ENCODE measurements around the gene NPPC. TPM values are rescaled to one million over a fixed set of nuclear protein-coding genes. Genes with fewer than 3 reads are reported as not detected.

NPPC gene
- total RNA-seq, 4 donors from 2014 or later, result not detected

DNA sequence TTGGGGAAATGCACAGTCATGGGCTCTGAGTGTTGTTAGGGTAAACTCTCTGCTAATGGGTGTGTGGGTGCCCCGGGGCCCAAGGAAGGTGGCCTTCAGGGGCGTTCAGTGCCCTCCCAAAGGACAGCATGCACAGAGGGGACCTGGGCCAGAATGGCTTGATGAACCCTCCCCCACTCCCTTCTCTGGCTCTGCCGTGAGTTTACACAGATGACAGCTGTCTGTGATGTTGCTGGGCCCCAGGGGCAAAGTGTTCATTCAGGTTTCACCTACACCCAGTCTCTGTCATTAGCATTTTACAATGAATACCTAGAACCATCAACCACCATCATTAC, 3.2 kb downstream of the NPPC start:
- Histone ChIP-seq H3K36me3 (no peaks in the 10 kb centered on the region), H3K4me1 (peaks cover 0 to 27% (median 11%) of the 10 kb centered on the region in 3 donors), H3K27ac (no peak overlapping the region), H3K4me3 (no peak overlapping the region), H3K9me3 (no peaks in the 10 kb centered on the region), H3K27me3 (peaks cover 82% of the 10 kb centered on the region)
- no peak for ATAC-seq
- TF ChIP-seq EP300 (IDR thresholded peaks at IDR 0.05), result no peak
- TF ChIP-seq, protein P1, sequence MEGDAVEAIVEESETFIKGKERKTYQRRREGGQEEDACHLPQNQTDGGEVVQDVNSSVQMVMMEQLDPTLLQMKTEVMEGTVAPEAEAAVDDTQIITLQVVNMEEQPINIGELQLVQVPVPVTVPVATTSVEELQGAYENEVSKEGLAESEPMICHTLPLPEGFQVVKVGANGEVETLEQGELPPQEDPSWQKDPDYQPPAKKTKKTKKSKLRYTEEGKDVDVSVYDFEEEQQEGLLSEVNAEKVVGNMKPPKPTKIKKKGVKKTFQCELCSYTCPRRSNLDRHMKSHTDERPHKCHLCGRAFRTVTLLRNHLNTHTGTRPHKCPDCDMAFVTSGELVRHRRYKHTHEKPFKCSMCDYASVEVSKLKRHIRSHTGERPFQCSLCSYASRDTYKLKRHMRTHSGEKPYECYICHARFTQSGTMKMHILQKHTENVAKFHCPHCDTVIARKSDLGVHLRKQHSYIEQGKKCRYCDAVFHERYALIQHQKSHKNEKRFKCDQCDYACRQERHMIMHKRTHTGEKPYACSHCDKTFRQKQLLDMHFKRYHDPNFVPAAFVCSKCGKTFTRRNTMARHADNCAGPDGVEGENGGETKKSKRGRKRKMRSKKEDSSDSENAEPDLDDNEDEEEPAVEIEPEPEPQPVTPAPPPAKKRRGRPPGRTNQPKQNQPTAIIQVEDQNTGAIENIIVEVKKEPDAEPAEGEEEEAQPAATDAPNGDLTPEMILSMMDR (IDR thresholded peaks at IDR 0.05), result no peak
- TF ChIP-seq POLR2A (IDR thresholded peaks at IDR 0.05), result no peak
- TF ChIP-seq POLR2AphosphoS5 (IDR thresholded peaks at IDR 0.05), result no peak
- 86 to 92% methylated on average over 1 to 2 of the region's 3 CpGs for whole genome bisulfite sequencing, 2 donors (ENCODE audit: low coverage in 1 of 2)

DNA sequence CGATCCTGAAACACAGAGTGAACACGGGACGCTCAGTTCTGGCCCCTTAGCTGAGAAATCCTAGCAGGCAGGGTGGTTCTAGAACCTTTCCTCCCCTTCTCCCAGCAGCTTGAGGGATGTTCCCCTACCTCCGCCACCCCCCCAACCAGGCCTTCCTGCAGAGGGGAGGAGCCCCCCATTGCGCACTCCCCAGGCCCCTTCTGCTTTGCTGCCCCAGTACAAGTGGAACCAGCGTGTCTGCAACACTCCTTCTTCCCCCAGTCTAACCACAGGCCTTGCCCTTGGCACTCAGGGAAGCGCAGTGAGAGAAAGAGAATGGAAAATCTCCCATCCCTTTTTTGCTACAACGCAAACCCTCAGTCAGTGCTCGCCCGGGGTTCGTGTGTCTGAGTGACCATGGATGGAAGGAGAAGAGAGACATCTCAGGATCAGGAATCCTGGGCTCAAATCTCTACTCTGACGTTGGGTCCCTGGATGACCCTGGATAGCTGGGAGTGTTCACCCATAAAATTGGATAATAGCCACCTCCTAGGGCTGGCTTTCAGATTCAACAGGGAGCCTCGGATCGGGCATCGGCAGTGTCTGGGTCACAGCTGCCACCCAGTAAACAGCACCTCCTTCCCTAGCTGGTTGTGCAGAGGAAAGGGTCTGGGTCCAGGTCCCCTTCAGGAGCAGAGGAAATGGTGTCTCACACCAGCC, 3.7 kb downstream of the NPPC start:
- no peak for TF ChIP-seq EP300 (IDR thresholded peaks at IDR 0.05)
- TF ChIP-seq, protein P1 (IDR thresholded peaks at IDR 0.05), result no peak
- no peak overlapping the region for H3K4me3 ChIP-seq
- peaks cover 0 to 27% (median 11%) of the 10 kb centered on the region in 3 donors for H3K4me1 ChIP-seq
- 74 to 88% methylated on average over 3 to 4 of the region's 15 CpGs for WGBS, 2 donors (ENCODE audit: low coverage in 1 of 2)
- peaks cover 77% of the 10 kb centered on the region for H3K27me3 ChIP-seq
- no peaks in the 10 kb centered on the region for H3K36me3 ChIP-seq
- no peaks in the 10 kb centered on the region for H3K9me3 ChIP-seq
- H3K27ac ChIP-seq, result no peak overlapping the region
- ATAC-seq, result no peak

DNA sequence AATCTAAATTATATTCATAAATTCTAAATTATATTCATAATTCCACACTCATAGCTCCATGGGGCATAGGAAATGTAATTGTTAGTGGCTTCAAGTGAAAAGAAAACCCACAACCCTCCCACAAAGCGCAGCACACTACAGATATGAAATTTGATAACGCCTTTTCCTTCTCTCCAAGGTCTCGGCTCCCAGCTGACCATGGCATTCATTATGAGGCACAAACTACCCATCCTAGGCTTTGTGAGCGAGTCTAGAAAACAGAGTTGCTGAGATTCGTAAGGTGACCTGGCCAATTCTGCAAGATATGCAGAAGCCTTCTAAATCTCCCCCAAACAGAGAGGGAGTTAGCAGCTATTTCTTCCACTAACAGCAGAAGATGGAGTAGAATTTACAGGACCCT, 5.4 kb downstream of the NPPC start:
- Histone ChIP-seq H3K27me3 (peaks cover 61% of the 10 kb centered on the region), H3K27ac (no peak overlapping the region), H3K4me1 (peaks cover 0 to 12% (median 4%) of the 10 kb centered on the region in 3 donors), H3K4me3 (no peak overlapping the region), H3K9me3 (no peaks in the 10 kb centered on the region), H3K36me3 (no peaks in the 10 kb centered on the region)
- 78 to 82% methylated on average over 3 to 5 of the region's 5 CpGs for WGBS, 2 donors (ENCODE audit: low coverage in 1 of 2)
- TF ChIP-seq POLR2A (IDR thresholded peaks at IDR 0.05) (no peak), POLR2AphosphoS5 (IDR thresholded peaks at IDR 0.05) (no peak), EP300 (IDR thresholded peaks at IDR 0.05) (no peak)
- TF ChIP-seq, protein P1 (IDR thresholded peaks at IDR 0.05), result no peak
- no peak for ATAC-seq

DNA sequence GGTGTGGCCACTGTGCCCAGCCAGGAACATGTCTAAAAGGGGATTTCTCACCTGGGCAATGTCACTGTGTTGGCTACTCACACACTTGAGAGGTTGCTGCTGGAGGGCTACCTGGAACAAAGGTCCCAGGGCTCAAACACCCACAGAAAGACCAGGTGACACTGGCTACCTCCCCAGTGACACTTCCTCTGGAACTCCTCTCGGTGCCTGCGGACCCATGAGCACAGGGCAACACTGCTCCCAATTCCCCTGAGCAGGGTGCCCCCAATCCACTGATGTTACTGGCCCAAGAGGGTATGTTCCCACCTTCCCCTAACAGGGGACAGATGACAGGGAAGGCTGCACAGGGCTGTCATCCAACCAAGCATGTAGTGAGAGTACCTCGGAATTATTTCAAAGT, 5.8 kb downstream of the NPPC start:
- H3K27me3 ChIP-seq, result peaks cover 56% of the 10 kb centered on the region
- ATAC-seq, result no peak
- H3K27ac ChIP-seq, result no peak overlapping the region
- no peaks in the 10 kb centered on the region for H3K9me3 ChIP-seq
- TF ChIP-seq EP300 (IDR thresholded peaks at IDR 0.05) (no peak), POLR2A (IDR thresholded peaks at IDR 0.05) (no peak)
- TF ChIP-seq, protein P1 (IDR thresholded peaks at IDR 0.05), result no peak
- WGBS, 2 donors (ENCODE audit: low coverage in 1 of 2), result 82% methylated on average over 1 of the region's 3 CpGs; no CpG with 5 or more reads in 1 of the 2 donors
- no peak overlapping the region for H3K4me3 ChIP-seq
- no peaks in the 10 kb centered on the region for H3K36me3 ChIP-seq
- H3K4me1 ChIP-seq, result peaks cover 0 to 8% (median 0%) of the 10 kb centered on the region in 3 donors

DNA sequence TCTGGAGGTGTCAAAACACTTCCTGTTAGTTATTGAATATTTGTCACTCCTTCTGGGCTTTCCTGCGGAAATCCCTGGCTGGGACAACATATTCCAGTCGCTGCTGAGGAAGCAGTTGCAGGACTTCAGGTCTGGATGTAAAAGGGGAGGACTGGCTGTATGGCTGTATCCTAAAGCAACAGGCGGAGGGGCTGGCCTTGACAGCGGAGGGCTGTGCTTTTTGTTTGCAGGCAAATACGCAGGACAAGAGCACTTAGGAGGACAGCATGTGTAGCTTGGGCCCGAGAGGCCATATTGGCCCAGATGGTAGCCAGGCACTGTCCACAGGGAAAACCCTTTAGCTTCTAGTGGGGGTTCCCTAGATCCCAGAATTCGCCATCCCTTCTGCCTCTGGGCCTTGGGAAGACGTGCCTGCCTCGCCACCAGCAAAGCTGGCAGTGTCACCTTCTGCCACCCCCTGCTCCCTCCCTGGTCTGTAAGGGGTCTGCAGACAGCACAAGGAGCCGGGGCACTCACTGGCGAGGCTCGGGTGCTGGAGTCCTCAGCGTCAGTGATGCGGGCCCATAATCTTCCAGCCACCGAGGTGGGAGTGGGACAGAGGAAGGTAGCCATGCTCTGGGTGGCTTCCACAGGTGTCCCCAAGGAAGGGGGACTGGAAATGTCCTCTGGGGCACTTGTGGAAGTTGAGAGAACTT, 6.7 kb downstream of the NPPC start:
- WGBS, 2 donors (ENCODE audit: low coverage in 1 of 2), result 73 to 100% methylated on average over 2 to 3 of the region's 15 CpGs
- ATAC-seq, result no peak
- H3K27me3 ChIP-seq, result peaks cover 47% of the 10 kb centered on the region

More for the DNA sequence above, 6.7 kb downstream of the NPPC start:
- Histone ChIP-seq H3K9me3 (no peaks in the 10 kb centered on the region), H3K36me3 (no peaks in the 10 kb centered on the region), H3K4me3 (no peak overlapping the region), H3K4me1 (no peaks in the 10 kb centered on the region), H3K27ac (no peak overlapping the region)
- TF ChIP-seq, protein P1 (IDR thresholded peaks at IDR 0.05), result no peak
- TF ChIP-seq POLR2A (IDR thresholded peaks at IDR 0.05), result no peak
